GM21717 (cell line): Measurements from ENCODE around the gene RANBP17.

ENCODE experiments used
- ATAC-seq: cut with Tn5 transposase; IDR thresholded peaks from one replicate; pipeline ENCODE4 v1.9.1; 2021; ENCODE audit warnings: mild to moderate bottlenecking, moderate library complexity; ENCODE audit not compliant: unreplicated experiment

Gene RANBP17

DNA sequence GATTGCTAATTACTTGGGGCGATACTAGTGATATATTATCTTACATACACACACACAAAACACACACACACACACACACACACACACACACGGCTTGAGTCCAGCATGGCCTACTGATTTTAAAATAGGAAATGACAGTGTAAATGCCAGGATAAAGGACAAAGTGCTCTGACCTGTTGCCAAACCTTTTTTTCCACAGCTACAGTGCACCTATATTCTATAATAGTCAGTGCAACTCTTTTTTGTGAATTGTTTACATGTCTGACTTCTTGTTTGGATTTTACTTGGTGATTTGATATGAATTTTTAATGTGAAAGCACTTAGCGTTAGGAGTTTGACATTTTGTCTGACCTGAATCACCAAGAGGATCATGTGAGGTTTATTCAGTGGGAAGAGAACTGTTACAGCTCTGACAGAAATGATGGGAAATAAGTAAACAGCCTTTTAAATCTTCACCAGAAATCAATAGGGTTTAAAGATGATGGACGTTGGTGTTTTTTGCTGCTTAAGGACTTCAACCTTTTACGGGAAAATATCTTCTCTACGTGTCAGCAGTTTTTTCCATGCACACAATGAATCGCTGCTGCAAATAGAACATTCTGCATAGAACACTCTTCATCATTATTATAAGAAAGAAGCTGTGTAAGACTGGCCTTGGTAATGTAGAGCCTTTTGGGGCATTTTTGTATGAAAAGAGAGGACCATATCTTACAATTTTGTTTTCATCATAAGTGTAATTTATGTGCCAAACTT, 218.5 kb downstream of the RANBP17 start:
- ATAC-seq = no peak

DNA sequence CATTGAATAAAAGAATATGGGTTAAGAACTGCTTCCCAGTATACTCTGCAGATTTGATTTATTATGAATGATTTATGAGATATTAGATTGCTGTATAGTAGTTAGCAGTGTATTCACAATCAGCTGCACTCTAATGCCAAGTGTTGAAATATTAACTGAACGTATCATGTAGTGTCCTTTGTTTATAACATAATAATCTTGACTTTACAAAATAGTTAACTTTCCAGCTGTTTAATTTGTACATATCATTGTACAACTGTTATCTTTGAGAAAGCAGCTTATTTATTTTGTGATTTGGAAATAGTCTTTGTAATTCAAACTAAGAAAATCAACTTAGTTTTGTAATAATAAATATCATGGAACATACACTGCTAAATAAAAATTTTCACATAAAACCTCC, 219.5 kb downstream of the RANBP17 start:
- ATAC-seq = no peak

DNA sequence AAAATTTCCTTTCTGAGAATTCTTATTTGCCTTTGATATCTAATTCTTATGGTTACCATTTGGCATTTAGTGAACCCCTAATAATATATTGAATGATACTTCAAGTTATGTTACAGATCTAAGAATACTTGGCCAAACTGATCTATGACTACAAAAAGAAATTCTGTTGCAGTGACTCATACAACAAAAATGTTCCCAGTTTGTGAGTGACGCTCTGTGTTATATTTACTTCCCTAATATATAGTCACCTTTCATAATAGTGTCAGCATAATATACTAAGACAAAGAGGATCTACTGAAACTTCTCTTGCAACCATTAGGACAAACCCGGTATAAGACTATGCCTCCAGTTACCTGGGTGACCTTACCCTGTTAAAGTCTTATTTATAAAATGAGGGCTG, 230.4 kb downstream of the RANBP17 start:
- ATAC-seq = no peak

DNA sequence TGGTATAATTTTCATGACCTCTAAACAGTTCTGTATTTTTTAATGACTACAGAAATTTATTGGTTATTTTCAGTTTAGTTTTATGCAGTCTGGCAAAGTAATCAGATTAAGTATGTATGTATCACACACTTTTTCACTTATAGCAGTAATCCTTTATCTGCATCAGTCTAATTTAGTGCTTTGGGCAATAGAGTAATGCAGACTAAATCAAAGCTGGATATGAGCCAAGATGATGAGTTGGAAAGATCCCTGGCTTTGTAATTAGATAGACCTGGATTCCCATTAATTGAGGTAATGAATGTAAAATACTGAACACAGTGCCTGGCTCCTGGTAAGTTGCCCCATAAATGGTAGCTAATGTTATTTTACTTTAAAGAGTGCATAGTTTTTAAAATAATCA, 231.8 kb downstream of the RANBP17 start:
- no peak for ATAC-seq

DNA sequence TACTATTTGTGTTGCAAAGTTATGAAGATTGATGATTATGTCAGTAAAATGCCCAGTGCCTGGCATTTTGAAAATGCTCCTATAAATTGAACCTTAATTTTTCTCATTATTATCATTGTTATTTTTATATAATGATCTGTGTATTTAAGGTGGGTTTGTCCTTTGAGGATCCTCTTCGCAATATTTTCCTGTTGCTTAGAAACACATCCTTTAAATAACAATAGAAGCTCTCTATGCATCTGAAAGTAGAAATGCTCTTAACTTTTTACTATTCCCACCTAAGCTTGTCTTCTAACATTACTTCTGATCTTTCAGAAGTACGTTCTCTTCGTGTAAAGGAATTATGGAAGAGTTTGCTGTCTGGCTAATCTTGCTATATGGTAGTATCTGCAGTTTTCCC, 232.5 kb downstream of the RANBP17 start:
- no peak for ATAC-seq

DNA sequence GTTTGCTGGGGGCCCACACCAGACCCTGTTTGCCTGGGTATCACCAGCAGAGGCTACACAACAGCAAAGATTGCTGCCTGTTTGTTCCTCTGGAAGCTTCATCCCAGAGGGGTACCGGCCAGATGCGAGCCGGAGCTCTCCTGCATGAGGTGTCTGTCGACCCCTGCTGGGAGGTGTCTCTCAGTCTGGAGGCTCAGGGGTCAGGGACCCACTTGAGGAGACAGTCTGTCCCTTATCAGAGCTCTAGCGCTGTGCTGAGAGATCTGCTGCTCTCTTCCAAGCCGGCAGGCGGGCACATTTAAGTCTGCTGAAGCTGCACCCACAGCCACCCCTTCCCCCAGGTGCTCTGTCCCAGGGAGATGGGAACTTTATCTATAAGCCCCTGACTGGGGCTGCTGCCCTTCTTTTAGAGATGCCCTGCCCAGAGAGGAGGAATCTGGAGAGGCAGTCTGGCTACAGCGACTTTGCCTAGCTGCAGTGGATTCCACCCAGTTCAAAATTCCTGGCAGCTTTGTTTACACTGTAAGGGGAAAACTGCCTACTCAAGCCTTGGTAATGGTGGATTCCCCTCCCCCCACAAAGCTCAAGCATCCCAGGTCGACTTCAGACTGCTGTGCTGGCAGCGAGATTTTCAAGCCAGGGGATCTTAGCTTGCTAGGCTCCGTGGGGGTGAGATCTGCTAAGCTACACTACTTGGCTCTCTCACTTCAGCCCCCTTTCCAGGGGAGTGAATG, 241.2 kb downstream of the RANBP17 start:
- ATAC-seq = no peak

DNA sequence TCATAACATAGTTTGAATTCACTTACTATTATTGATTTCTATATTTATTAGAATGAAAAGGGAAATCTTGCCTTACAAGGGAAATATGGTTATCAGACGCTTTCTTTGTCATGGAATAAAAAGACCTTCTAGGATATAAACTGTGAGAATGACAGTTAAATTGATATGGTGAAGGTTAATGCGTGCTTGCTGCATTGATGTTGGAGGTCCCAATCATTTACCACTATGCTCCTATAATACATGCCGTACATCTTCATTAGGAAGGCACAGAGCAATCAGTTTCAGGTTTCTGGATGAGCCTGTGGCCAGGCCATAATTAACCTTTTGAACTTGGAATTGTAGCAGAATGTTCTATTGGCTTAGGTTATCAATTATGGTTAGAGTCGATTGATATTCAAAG, 245.9 kb downstream of the RANBP17 start:
- no peak for ATAC-seq

DNA sequence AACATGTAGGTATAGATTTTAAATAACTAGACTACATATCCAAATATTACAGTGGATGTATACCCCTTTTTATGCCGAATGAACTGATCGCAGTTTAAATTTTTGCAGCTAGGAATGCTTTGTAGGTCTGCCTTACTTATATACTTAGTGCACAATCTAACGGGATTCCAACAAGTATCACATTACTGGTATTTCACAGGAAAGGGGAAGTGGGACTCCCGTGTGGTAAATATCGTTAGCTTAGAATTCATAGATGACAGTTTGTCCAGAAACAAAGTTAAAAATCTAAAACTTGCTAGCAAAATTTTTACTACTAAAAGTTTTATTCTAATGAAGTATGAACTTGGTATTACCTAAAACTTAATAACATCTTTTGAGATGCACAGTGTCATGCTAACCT, 253.7 kb downstream of the RANBP17 start:
- no peak for ATAC-seq

DNA sequence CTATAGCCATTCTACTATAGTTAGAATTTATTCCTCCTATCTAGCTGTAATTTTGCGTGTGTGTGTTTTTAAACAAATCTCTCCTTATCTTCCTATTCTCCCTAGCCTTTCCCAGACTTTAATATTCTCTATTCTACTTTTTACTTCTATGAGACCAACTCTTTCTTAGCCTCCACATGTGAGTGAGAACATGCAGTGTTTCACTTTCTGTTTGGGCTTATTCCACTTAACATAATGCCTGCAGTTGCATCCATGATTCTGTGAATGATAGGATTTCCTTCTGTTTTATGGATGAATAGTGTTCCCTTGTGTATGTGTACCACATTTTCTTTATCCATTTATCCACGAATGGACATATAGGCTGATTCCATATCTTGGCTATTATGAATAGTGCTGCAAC, 254.9 kb downstream of the RANBP17 start:
- ATAC-seq = no peak

DNA sequence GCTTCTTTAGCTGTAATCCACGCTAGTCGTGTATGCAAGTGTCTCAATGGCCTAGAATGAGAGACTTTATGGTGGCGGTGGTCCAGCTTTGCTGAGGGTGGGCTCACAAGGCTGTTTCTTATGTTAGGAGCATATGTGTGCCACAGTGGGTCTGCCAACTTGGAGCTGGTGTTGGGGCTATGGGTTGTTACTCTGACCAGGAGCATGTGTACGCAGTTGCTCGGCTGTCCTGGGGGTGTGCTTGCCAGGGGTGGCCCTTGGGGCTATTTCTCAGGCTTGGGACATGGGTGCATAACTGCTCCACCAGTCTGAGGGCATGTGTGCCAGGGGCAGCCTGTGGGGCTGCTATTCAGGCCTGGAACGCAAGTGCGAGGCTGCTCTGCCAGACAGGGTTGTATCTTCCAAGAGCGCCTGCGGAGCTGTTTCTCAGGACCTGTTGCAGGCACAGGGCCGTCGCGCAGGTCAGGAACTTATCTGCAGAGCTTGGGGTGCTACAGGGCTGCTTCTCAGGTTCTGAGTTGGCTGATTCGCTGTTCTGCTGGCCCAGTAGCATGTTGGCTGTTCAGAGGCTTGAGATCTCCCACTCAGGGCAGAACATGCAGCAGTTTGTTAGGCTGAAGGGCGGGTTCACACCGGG, 259.3 kb downstream of the RANBP17 start:
- no peak for ATAC-seq

DNA sequence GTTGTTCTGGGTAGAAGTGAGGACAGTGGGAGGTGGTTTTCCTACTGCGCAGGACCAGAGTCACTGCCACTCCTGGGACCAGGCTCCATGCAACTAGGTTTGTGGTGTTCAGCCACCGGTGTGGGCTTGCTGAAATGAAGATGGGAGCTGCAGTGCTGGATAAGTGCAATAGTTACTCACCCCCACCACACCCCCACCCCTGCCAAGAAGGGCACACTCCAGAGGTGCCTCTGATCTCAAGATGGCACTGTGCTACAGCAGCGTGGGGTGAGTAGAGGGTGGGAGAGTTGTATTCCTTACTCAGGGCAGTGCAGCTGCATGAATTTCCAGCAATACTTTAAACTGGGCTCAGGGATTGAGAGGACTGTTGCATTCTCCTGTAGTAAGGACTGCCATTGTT, 259.8 kb downstream of the RANBP17 start:
- no peak for ATAC-seq

DNA sequence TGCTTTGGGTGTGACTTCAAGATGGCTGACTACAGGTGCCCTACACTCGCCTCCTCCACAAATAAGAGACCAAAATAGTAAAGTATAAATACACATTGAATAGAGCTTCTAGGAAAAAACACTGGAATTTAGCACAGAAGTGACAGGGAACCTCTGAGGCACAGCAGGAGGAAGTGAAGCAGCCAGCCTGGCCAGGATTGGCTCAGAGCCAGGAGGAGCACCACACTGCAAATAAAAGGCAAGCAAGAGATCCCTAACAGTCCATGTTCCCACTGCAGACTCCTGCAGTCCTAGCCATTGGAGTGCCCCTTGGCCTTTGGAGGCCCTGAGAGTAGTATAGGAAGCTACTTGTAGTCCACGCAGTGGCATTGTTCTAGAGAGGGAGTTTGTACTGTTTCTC, 260.6 kb downstream of the RANBP17 start:
- no peak for ATAC-seq

DNA sequence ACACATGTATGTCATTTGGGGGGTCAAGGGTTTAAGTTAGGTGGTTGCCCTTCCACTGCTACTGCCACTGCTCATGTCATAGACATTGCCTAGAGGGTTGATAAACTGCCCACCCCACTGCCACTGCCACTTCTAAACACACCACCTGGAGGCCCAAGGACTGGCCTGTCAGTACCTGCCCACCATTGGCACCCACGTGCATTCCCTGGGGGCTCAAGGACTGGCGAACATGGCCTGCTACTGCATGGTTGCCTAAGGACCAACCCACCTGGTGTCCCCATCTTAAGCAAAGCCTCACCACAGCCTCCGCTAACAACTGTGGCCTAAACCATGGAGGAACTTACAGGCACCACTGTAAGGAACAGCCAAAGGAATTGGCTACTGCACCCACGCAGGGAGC, 261.6 kb downstream of the RANBP17 start:
- no peak for ATAC-seq

DNA sequence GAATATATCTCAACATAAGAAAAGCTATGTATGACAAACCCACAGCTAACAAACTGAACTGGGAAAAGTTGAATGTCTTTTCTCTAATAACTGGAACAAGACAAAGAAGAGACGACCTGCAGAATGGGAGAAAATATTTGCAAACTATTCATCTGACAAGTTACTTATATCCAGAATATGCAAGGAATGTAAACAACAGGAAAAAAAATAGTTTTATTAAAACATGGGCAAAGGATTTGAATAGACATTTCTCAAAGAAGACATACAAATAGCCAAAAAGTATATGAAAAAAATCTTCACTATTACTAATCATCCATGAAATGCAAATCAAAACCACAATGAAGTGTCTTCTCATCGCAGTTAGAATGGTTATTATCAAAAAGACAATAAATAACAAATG, 265.5 kb downstream of the RANBP17 start:
- no peak for ATAC-seq

DNA sequence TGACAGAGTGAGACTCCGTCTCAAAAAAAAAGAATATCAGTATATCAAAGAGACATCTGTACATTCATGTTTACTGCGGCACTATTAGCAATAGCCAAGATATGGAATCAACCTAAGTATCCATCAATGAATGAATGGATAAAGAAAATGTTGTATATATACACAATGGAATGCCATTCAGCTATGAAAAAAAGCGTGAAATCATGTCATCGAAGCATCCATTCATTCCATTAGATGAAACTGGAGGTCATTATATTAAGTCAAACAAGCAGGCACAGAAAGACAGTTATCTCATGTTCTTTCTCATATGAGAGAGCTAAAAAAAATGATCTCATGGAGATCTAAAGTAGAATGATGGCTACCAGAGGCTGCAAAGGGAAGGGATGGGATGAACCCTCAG, 266.3 kb downstream of the RANBP17 start:
- no peak for ATAC-seq

DNA sequence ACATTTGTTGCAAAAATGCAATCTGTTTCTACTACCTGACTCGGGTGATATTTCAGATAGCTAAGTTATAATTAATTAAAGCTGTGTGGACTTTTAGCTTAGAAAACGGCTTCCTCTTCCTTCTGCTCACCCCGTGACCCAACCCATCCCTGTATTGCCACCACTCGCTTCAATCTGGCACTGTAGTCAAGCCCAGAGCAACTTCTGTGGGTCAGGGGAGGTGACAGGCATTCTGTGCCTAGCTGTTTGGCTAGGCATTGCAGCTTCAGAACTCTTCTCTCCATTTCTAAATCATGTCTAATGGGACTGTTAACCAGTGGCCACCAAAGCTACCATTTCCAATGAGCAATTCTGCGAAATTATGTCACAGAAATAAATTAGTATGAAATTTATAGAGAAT, 267.5 kb downstream of the RANBP17 start:
- ATAC-seq = no peak

DNA sequence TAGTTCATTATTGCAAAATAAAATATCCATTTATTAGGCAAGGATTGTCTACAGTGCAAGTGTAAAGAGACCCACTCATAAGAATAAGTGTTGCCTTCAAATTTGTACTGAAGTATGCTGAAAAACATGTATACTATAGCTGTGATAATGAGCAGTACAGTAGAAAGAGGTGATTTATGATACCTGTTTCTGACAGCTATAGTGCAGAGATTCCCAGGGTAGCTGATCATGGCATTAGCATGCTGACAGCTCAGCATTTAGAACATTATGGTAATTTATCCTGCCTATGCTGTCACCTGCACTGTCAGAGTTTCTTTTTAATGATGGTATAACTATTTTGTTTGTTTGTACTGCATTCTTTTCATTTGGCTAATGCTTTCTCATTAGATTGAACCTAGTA, 269.7 kb downstream of the RANBP17 start:
- no peak for ATAC-seq

DNA sequence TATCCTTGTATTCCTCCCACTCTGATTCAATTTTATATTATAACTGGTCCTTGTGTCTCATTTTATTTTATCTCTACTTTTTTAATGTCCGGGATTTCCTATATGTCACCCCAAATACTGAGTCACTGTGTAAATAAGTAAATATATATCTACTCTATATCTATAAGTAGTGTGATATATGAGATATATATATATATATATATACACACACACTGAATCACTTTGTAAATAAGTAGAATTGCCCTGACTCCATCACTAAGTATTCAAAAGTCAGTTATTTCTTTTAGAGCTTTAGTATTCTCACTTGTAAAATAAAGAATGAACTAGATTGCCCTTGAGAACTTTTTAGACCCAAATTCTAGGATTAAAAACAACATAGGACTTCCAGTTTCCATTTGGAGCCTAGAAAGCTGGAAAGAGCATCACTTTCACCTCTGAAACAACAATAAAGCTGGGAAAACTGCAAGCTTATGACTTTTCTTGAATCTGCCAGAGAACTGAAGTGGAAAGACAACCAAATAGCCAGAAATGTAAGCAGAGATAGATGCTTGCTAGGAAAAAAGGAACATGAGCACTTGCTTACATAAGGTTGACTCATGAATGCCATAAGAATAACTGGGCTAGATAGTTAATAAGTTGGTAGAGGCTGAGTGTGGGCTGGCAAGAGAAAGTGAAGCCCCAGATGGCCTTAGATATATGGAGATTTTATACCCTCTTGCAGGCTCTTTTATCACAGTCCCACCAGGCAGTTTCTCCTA, 276.1 kb downstream of the RANBP17 start:
- ATAC-seq = no peak

DNA sequence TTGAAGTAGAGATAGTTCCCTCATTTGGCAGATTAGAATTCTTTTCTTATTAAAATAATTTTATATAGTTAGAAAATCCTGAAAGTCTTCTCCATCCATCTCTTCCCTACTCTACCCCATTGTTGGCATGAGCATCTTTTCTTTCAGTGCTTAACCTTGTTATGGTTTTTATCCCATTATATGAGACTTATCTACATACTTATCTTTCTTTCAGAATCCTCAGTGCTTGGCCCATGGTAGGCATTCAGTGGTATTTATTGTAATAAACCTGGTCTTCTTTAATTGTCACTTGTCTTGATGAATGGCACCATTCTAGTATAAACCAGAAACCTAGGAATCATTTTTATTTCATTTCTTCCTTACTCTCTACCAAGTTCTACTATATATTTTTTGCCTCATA, 277.4 kb downstream of the RANBP17 start:
- ATAC-seq = no peak

DNA sequence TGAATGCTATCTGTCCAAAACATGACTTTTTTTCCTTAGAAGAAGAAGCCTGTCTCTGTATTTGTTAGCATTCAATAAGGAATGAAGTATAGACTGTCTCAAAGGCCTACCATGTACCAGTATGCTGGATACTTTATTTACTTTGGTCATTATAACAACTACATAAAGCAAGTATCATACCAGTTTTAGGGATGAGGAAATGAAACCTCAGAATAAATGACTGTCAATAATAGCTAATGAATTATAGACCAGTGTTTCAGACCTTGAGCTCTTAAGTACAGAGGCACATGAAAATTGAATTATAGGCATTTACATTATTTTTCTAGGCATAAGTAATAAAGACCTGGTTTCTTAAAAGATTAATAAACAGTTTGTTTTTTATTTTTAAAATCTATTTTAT, 280.8 kb downstream of the RANBP17 start:
- no peak for ATAC-seq

DNA sequence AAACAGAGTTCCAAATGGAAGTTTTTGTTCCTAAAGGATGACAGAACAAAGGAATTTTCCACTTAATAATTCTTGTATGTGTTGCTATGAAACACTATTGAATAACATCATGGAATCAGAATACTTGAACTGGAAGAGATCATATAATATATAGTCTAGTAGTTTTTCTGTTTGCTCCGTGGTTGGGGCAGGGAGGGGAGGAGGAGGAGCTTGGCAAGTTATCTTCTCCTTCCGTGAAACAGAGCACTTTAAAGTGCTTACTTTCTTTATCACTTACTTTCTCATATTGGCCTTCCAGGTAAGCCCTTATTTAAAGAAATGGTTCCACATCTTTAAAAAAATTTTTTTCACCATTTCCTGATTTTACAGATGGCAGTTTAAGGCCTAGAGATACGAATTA, 281.4 kb downstream of the RANBP17 start:
- ATAC-seq = no peak
